GM21447 (cell line): ENCODE results near the gene FRMD5.

Experiments used
- ATAC-seq: cut with Tn5 transposase; IDR thresholded peaks from one replicate; pipeline ENCODE4 v1.9.1; 2021; ENCODE audit not compliant: unreplicated experiment

FRMD5 gene

DNA sequence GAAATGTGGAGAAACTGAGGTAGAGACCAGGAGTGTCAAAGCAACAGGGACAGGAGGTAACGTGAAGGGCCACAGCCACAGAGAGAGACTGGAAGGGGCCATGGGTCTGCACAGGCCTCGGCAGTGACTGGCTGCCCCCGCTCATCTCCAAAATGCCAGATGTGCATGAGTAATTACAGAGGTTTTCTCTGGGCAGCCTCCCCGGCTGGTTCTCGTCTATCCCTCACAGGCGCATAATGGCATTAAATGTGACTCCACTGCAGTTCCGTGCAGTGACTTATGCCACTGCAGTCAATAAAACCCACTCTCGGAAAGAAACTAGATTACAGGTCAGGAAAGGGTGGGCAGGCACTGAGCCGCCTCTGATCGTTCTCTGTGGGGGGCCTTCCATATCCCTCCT lies 293.6 kb downstream of the FRMD5 start:
- no peak for ATAC-seq

GRCh38 chr15:43900996-43901395 lies 294.1 kb downstream of the FRMD5 start:
- ATAC-seq, result no peak

DNA sequence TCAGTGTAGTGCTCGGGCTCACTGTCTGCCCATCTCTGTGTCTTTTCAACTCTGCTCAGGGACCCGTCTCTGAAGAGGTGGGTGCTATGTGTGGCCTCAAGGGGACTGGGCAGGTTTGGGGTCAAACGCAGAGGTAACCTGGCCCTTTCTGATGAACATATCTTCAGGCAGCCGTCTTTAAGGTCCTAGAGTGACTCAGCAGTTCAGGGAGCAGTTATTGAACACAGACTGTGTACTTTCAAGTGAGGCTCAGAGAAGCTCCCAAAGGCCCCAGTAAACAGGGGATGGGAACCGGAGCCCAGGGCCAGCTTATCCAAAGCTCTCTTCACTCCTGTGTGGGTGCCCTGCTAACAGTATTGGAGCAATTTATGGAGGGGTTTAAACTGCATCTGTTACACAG lies 295.1 kb downstream of the FRMD5 start:
- no peak for ATAC-seq

DNA sequence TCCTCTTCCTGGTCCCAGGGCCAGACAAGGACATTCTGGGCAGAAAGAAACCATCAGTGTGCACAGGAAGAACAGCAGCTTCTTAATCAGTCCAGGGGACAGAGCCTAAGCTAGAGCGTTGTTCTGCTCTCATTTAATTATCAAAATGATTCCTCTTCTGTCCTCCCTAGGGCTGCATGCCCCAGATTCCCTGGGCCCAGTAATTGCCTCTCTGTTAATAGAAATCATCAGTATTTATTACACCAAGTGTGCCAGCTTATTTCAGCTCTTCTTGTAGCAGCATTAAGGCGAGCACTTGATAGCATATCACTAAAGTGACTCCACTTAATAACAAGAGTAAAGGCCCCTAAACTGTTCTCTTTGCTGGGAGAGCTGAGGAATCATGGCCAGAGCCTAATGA lies 296.2 kb downstream of the FRMD5 start:
- no peak for ATAC-seq

- ATAC-seq, result no peak
These were observed 298.5 kb downstream of the FRMD5 start for GRCh38 chr15:43896543-43896942.

DNA sequence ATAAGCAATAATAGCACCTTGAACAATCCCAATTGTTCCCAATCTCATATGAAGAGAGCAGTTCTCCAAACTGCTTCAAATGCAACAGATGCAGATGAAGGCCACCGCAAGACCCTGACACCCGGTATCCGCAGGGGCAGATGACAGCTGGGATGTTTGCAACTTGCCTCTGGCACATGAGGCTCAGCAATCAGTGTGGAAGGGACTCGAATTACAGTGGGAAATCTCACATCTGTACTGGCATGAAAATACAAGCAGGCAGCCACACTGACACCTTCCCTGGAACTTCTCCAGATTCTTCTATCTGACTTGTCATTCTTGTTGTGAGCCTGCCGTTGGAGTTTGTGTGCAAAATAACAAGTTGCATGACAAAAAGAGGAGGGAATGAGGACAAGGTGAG lies 299.5 kb downstream of the FRMD5 start:
- no peak for ATAC-seq

DNA sequence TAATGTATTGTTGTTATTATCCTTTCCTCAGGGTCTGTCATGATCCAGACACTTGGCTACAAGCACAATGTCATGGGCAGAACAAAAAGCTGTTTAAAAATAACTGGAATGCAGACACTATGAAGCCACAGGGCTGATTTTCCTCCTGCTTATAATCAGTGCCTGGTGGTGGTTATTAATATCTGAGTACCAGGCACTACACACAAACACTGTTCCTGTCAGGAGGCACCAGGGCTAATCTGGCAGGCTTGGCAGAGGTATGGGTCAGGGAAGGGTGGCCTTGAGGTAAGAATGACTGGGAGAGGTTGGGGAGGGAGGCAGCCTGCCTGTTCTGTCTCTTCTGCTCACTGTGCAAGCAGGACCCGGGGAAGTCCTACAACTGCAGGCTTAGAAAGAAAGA lies 301.1 kb downstream of the FRMD5 start:
- ATAC-seq, result no peak

GRCh38 chr15:43889042-43889441 lies 306.0 kb downstream of the FRMD5 start:
- ATAC-seq, result no peak

DNA sequence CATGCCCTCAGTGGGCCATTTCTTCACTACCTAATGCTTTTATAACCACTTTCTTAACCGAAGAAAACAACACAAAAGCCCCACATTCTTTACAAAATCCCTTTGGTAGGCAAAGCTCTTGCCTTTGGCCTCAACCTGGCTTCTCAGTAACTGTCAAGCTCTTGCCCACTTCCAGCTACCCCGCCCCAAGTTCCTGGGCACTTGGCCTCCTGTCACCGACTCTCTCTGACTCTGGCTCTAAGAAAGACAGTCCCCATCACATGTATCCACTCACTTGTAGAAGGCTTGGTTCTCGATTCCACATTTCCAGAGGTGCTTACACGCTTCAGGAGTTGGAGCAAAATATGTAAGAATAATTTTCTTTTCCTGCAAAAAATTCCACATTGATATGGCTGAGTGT lies 307.2 kb downstream of the FRMD5 start:
- no peak for ATAC-seq

GRCh38 chr15:43886558-43886957 lies 308.5 kb downstream of the FRMD5 start:
- ATAC-seq, result no peak

GRCh38 chr15:43883571-43883970 lies 311.5 kb downstream of the FRMD5 start:
- no peak for ATAC-seq

DNA sequence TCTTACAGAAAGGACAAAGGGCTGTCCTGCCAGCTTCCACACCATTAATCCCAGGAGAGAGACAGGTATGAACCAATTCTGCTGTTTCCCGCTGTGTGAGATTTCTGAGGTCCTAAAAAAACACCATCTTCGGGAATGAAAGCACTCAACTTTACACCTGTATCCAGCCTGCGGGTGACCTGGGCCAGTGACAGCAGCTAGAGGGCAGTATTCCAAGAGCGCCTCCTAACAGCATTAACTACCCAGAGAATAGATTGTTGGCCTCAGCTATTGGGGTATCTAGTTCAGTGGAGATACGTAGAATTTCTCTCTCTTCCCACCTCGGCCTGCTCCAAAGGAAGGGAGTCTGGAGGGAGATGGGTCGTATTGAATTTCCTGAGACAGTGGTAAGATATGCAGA lies 313.1 kb downstream of the FRMD5 start:
- ATAC-seq, result no peak

GRCh38 chr15:43881245-43881644 lies 313.8 kb downstream of the FRMD5 start:
- ATAC-seq, result no peak

DNA sequence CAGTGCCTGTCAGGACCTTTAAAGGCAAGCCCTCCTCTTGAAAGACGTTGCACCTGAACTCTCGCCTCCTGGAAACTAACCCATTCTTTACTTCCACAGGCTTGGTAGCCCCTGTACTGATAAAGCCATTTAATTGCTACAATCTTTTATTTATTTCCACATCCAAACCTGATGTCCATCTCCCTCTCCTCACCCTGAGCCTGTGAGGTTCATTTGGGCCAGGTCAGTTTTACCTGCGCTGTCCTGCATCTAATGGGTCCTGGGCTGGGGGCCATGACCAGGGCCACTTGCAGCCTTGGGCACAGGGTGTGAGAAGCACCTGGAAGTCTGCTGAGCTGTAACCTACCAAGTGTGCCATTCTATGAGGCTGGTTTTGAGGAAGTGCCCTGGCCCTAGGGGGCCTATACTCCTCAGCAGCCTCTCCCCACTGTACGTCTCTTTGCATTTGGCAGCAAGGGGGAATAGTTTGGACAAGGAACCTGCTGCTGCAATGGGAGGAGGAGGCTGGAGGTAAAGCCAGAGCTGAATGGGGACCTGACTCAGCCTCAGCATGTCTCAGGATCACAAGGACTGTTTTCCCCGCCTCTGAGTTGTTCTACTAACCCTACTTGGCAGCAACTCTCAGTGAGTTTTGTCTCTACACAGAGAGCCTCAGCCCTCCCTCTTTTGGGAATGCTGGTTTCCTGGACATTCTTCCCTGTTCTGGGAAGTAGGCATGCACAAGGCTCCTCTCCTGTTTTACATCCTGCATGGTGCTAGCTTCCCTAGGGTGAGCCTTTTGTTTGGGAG lies 314.5 kb downstream of the FRMD5 start:
- ATAC-seq, result no peak

- no peak for ATAC-seq
These were observed 315.4 kb downstream of the FRMD5 start for GRCh38 chr15:43879386-43880355.

DNA sequence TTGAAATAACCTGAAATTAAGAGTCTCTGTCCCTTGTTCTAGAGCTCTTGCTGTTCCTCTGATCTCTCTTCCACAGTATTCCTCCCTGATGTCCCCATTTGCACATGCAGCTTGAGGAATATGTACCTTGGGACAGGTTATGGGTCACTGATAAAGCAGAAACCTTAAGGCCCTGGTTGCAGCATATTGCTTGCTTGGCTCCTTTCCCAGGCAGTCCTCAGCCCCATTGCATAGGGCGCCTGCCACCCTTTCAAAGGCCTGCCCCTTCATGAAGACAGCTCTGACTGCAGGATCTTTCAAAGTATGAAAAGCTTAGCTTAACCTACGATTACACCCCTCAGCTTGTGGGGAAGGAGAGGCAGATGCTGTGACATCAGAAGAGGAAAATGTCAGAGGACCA lies 316.6 kb downstream of the FRMD5 start:
- ATAC-seq, result no peak

DNA sequence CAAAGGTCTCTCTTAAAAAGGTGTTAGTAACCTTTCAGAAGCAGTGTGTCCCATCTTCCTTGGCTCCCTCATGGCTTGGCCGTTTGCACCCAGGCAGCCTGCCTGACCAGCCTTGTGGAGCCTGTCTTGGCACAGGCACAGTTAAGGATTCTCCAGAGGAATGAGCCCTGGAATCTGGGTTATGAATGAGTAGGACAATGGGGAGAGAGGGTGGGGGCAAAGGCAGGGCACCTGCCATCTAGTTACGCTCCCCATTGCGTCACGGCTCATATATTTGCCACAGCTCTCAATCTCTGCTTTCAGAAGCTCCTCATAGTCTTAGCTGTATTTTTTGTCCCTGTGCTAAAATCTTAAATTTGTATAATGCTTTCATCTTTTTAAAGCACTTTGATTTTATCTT lies 317.7 kb downstream of the FRMD5 start:
- ATAC-seq, result no peak

DNA sequence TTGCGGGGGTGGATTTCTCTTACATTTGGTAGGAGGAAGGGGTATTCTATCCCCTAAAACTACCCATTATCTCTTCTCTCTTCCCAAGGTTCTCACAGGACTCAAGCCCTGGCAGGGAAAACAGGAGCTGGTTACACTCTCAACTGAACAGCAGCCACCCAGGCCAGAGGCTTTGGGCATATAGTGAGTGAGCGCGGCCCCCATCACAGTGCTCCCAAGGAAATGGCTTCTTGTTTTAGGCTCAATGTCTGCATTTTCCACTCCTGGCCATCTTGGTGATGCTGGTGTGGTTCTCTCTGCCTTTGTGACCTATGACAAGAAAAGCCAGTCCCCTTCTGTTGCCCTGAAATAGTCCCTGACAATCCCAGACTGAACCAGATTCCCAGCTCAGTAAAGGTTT lies 318.2 kb downstream of the FRMD5 start:
- no peak for ATAC-seq

- no peak for ATAC-seq
These were observed 321.4 kb downstream of the FRMD5 start for GRCh38 chr15:43873651-43874050.

GRCh38 chr15:43872416-43873020 lies 322.6 kb downstream of the FRMD5 start:
- no peak for ATAC-seq

- ATAC-seq, result no peak
These were observed 323.2 kb downstream of the FRMD5 start for GRCh38 chr15:43871835-43872234.

DNA sequence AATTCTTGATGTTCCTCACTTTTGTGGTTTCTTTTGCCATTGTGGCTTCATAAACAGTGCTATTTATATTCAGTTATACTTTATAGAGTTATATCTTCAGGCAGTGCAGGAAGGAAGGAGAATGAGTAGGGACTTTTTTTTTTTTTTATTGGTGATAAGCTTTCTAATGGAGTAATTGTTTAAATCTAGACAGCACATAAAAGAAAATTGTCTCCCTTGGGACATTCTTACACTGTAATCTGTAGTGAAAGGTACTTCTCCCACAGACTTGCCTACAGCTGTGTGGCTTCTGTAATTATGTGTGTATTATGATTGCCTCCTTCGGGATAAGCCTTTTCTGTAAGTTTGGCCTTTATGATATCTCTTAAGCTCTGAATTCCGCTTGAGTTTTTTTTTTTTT lies 326.7 kb downstream of the FRMD5 start:
- ATAC-seq, result no peak
